Activated T-cell treated with anti-CD3 and anti-CD28 coated beads for 48 hours (primary cell): ENCODE data around the gene FOXI1.
A peak's percentile ranks its signal among the peaks of the same experiment; 100 is the strongest.
"Not testable (repeated sequence)": the region's sequence is repeated elsewhere in the genome, so short reads cannot be mapped to it uniquely, and the experiment has no call there.

Source experiments
- DNase-seq: peaks from one replicate; pipeline ENCODE4 v3.0.0-alpha.2; 2020; ENCODE audit warnings: low read depth

FOXI1 gene

DNA sequence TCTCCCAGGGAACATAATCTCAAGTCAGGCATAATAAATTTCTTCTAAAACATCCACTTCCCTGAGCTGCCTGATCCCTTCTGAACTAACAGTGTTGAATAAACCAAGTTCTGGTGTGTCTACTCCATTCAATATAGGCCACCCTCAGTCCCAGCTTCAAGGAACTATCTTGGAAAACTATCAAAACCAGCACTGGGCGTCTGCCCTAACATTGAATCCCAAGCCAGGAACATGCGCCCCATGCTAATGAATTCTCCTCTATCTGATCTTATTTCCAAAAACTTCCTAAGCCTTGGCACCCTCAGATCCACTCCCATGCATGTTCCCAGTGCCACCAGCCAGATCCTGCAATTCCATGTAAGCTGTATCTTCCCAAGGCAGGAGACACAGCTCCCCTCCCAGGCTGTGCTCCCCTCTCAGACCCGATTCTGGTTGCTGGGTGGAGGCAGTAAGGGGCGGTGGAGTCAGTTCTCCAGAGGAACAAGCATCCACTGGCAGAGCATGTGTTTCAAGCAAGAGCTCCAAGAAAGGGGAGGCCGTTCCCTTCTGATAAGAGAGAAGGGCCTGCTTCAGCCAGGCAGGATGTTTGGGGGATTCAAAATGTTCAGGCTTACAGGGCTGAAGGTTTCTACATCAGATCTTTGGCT is 13.1 kb upstream of the FOXI1 start:
- no peak for DNase-seq

GRCh38 chr5:170094329-170094728 is 11.4 kb upstream of the FOXI1 start:
- not testable (repeated sequence) for DNase-seq

DNA sequence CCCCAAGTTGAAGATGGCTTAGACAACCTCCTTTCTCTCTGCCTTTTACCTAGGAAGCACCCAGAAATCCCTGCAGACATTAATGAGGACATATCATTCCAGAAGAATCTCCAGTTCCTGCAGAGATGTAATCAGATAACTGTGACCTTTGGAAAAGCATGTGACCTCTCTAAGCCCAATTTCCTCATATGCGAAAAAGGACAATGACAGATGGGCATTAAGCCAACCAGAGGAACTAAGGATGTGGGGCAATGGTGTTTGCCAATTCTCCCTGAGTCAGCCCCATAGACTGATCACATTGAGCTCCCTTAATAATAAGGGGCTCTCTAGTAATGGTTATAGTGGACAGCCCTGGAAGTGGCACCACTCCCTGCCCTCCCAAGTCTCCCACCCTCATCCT is 10.1 kb upstream of the FOXI1 start:
- no peak for DNase-seq

GRCh38 chr5:170097934-170098333 is 7.8 kb upstream of the FOXI1 start:
- DNase-seq: no peak

GRCh38 chr5:170100066-170100943 is 5.4 kb upstream of the FOXI1 start:
- peak; percentile 49 for DNase-seq

- DNase-seq: no peak
Measured at GRCh38 chr5:170103447-170103846, 2.2 kb upstream of the FOXI1 start.

DNA sequence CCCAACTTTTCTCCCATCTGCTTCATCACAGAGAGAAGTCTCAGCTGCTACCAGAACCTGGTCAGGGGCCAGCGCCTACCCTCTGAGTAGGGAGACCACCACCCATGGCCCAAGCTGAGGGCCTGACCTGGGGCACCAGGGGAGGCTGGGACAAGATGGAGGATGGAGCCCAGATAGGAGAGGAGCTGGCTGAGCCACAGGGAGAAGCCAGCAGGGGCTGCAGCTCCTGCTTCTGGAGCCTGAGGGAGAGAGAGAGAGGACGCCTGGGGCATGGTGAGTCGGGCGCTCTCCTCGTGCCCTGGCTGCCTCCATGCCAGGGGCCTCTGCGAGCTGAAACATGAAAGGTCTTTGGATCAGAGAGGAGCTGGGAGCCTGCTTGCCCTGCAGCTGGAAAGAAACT is 1.4 kb upstream of the FOXI1 start:
- no peak for DNase-seq

DNA sequence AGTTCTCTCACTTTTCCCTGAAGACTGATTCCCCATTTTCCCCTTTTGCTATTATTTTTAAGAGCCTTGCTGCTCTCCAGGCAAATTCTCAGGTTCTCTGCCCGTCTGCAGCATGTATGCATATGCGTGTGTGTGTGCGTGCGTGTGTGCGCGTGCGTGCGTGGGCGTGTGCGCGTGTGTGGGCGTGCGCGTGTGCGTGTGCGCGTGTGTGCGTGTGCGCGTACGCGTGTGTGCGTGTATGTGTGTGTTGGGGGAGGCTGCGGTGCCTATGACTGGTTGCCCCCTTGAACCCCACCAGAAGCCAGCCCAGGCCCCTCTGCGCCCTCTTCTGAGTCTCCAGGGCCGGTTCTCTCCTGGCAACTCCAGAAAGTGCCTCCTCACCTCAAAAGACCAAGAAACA is 987 bp upstream of the FOXI1 start:
- no peak for DNase-seq

- no peak for DNase-seq
Measured at GRCh38 chr5:170107674-170108073, 2.0 kb downstream of the FOXI1 start.

DNA sequence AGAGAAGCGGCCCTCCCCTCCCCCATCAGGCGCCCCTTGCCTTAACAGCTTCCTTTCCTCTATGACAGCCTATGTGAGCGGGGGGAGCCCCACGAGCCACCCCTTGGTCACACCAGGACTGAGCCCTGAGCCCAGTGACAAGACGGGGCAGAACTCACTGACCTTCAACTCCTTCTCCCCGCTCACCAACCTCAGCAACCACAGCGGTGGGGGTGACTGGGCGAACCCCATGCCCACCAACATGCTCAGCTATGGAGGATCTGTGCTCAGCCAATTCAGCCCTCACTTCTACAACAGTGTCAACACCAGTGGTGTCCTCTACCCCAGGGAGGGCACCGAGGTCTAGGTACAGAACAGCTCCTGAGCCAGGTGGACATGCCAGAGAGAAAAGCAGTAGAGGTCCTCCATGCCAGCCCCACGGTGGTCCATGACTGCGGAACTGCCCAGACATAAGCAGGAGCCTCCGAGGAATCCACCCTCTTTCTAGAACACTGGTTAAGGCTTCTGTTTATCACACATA is 2.6 kb downstream of the FOXI1 start:
- no peak for DNase-seq

DNA sequence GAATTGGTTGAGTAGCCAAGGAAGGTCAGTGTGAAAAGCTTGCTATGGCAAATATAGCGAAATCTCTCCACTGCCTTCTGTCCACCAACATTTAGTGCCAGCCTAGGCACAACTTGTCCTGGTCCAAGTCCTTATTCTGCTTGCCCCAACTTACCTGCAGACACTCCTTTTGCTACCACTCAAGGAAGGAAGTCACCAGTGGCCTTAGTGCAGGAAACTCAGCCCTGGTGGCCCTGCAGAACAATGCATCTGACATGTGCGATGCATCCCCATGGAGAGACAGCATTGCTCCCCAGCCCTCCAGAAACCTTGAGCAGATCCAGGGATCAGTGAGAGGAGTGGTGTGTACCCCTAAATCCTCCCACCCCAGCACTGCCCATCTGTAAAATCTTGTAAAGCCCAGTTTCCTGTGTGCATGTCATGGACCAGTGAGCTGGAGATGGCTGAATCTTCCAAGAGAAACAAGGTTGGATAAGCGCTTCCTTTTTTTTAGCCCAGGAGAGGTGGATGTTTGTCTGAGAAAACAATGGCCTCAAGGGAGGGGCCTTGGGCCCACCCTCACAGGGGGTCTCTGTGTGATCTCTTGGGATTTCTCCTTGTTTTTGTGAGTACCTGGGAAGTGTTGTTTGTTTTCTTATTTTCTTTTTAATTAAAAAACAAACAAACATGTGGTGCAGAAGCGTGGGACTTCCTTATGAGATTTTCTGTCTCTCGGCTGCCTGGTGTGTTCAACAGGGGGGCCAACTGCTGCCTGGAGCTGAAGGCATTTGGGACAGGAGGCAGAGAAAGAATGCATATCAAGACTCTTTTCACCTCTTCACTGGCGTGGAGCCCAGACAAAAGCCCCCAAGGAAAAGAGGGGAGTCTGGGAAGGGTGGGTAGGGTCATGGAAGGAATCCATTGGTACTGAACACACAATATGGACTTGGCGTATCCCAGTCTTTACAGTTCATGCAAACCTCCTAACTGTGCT is 3.6 kb downstream of the FOXI1 start:
- no peak for DNase-seq

- no peak for DNase-seq
Measured at GRCh38 chr5:170110403-170111087, 4.8 kb downstream of the FOXI1 start.

- DNase-seq: no peak
Measured at GRCh38 chr5:170111088-170111785, 5.5 kb downstream of the FOXI1 start.

GRCh38 chr5:170112876-170113521 is 7.3 kb downstream of the FOXI1 start:
- DNase-seq: no peak

- DNase-seq: no peak
Measured at GRCh38 chr5:170113522-170113900, 7.8 kb downstream of the FOXI1 start.

DNA sequence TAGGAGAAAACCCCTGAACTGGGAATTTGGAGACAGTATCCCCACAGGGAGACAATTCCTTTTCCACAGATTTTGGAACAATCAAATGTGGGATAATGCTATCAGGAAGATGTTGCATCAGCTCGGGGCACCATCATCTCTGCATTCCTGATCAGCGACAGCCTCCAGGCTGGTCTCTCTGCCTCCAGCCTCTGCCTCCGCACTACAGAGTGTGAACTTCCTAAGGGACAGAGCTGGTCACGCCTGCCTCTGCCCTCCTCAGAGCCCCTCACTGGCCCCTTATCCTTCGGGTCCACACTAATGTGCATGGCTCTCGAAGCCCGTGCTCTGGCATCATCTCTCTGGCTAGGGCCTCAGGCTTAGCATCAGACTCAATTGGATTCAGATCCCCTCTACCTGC is 8.6 kb downstream of the FOXI1 start:
- DNase-seq: no peak

GRCh38 chr5:170115925-170116324 is 10.2 kb downstream of the FOXI1 start:
- DNase-seq: no peak

DNA sequence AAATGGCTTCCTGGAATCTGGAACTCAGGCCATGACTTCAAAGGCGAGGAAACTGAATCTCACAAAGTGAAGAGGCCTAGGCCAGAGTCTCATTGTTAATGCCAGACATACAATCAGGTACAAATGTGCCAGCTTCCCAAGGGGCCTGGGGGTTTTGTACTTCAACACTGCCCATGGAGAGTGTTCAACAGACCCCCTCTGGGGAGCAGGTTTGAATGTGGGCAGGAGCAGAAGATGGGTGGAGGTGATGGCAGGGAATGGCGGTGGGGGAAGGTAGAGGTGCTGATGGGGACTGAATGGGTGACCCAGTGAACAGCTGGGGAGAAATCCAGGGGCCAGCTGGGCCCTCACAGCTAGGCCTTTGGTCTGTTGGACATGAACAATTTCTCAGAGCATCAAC is 12.0 kb downstream of the FOXI1 start:
- no peak for DNase-seq

DNA sequence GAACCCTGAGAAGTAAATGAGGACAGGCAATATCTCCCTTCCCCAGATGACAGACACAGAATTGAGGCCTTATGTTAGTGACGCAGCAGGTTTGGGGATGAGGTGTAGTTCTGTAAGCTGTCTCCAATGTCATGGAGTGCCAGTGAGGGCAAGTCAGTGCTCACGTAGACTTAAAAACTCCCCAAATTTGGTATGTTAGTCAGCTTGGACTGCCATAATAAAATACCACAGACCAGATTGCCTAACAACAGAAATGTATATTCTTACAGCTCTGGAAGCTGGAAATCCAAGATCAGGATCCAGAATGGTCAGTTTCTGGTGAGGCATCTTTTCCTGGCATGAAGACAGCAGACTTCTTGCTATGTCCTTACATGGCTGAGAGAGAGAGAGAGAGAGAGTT is 14.9 kb downstream of the FOXI1 start:
- no peak for DNase-seq

DNA sequence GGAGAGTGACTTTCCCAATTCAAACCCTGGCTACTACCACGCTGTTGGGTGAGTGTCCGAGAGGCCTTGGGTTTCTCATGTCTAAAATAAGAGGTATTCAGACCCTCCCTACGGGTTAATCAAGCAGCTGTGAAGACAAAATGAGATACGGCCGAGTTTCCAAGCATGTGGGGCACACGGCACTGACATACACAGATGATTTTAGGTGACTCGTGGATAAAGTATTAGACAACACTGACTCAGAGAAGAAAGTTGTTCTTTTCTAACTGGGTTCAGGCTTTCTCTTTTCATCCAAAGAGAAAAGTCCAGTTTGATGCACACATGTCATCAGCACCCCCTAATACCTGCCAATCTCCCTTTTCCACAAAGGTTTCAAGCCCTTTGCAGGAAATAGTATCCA is 15.6 kb downstream of the FOXI1 start:
- DNase-seq: no peak

GRCh38 chr5:170126061-170126460 is 20.4 kb downstream of the FOXI1 start:
- no peak for DNase-seq
